Bone marrow (tissue), 2 donors: ENCODE measurements around the gene ARSJ.
"Not testable (repeated sequence)": the region's sequence is repeated elsewhere in the genome, so short reads cannot be mapped to it uniquely, and the experiment has no call there.

Experiments
- DNase-seq, 2 donors: peaks; one replicate each; lab custom pipeline; 2025; lab: John Stamatoyannopoulos, UW

ARSJ gene

GRCh38 chr4:113979148-113979904 is at the start of gene ARSJ:
Gene ARSJ, minus strand, starts transcription at chr4:113979647. Its CDS starts 813 bp downstream, at chr4:113978834.
- no peak for DNase-seq

- DNase-seq: no peak
These were observed 48.6 kb upstream of the ARSJ start for GRCh38 chr4:114028071-114028470.

- DNase-seq: no peak
These were observed 48.1 kb upstream of the ARSJ start for GRCh38 chr4:114027596-114027995.

DNA sequence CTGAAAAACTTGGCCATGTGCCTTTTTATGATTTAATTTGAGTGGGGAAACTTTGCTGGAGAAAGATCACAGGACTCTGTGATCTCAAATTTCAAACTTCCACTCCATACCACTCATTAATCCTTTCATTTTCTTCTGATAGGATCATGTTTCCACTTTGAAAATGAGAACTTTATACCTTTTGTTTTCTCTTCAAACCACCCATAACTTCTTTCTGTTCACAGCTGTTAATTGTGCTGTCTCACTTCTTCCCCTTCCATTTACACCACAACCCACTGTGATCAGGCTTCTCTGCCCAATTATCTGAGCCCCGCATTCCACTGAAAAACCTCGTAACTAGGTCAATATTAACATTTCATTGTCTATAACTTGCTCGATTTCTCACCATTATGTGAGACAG is 47.0 kb upstream of the ARSJ start:
- no peak for DNase-seq

DNA sequence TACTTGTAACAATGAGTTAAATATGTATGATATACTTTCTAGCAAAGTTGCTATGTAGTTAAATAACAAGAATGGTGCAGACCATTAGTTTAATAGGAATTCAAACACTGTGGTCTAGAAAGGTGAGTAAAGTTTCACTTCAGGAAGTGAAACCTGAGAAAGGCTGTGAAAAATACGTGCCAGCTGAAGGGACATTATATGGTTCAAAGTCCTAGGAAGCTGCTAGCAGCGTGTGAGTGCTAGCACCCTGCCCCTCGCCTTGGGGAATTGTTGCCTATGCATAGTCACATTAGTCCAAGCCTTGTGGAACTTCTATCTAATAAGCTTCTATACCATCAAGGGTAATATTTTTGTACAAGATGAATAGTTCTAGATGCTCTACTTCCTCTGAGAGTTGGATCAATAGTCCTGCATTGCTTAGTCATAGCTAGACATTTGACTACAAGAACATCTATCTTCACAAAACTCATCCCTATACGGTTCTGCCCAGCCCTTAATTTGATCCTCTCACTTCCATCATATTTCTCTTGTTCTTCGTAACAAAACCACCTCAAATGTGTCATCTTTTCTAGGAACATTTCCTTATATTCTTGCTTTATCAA is 45.8 kb upstream of the ARSJ start:
- no peak for DNase-seq

- no peak for DNase-seq
These were observed 42.0 kb upstream of the ARSJ start for GRCh38 chr4:114021451-114021850.

GRCh38 chr4:114019969-114020358 is 40.5 kb upstream of the ARSJ start:
- DNase-seq: no peak

DNA sequence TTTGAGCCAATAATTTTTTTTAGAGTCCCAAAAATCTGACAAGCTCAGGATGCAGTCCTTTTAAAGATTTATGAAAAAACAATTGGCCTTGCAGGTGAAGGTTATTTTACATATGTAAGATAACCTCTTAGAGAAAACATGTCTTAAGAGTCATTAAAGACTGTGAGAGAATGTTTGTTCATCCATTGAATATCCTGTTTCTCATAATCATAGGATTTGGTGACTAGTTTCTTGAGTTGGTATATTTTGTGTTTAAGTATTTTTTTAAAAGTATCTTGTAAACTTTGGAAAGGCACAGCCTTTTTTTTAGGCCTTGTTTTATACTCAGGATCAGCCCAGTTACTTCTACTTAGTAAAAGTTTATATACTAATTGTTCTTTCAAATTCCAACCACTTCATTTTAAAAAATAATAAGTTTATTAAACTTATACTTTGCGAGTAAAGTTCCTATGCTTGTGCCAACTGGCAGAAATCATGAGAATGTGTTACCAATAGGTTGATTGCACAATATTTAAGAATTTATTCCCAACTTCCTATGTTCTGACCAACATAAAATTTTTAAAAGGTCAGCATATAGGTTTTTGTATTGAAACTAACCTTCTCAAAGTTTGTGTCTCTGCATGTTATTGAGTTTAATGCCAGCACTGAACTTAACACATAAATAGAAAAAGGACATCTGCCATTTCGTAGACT is 40.0 kb upstream of the ARSJ start:
- no peak for DNase-seq

DNA sequence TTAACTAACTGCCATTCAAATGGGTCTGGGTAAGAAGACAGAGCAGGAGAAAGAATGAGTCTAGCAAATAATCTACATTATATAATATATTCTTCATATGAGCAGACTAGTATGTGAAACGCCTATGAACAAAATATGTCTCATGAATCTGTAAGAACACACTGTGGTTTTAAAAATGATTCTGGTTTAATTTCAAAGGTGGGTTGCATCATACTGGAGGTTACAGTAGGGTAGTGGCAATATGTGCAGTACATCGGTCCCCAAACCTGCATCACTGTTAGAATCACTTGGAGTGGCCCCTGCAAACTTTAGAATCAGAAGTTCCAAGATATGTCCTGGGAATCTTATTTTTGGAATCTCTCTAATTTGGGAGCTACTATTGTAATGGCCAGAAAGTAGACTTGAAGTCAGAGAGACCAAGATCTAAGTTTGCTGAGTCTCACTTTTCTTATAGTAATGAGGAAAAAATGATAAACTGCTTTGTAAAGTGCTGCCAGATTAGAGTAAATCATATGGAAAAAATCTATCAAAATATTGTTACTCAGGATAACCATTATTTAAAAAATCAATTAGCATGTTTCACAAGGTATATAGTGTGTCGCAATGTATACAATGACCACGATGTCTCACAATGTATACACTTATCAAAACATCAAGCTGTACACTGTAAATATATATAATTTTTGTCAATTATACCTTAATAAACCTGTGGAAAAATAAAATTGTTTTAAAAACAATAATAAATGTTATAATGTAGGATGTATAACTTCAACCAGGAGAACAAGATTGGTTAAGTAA is 37.9 kb upstream of the ARSJ start:
- no peak for DNase-seq

- DNase-seq: no peak
These were observed 36.0 kb upstream of the ARSJ start for GRCh38 chr4:114015444-114015899.

GRCh38 chr4:114013201-114013600 is 33.8 kb upstream of the ARSJ start:
- DNase-seq: not testable (repeated sequence)

- DNase-seq: no peak
These were observed 33.3 kb upstream of the ARSJ start for GRCh38 chr4:114012749-114013148.

DNA sequence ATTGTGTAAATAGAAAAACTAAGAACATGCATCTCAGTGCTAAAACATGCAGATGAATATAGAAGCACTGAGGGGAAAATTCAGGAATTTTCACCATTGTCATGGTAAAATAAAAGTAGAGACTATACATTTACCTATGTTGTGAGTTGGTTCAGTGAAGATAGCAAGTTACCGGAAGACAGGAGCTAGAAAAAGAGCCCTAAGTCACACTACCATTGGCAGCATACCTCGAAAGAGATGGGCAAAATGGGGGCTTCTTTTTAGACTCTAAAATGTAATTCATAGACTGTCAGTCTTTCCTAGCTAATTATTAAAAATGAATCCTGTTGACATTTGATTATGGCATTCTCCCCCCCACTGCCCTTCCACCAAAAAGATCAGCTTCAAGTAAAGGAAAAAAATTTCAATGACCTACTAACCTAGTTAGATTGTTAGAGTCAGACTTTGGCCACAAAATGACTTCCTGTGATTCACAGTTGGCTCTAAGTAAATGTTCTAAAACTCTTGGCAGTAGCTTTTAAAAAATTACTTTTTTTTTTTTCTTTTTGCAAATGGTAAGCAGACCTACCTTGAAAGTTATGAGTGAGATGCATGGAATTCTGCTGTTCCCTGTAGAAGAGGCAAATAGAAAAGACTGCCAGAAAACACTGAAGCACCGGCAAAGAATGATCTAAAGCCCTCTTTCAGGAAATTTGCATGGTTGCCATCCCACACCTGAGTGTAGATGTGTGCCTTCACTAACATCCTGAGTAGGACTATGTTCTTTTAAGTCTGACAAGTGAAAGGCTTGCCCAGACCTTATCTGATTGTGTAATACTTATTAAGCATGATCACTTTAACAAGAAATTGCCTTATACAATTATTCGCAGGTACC is 26.4 kb upstream of the ARSJ start:
- no peak for DNase-seq

DNA sequence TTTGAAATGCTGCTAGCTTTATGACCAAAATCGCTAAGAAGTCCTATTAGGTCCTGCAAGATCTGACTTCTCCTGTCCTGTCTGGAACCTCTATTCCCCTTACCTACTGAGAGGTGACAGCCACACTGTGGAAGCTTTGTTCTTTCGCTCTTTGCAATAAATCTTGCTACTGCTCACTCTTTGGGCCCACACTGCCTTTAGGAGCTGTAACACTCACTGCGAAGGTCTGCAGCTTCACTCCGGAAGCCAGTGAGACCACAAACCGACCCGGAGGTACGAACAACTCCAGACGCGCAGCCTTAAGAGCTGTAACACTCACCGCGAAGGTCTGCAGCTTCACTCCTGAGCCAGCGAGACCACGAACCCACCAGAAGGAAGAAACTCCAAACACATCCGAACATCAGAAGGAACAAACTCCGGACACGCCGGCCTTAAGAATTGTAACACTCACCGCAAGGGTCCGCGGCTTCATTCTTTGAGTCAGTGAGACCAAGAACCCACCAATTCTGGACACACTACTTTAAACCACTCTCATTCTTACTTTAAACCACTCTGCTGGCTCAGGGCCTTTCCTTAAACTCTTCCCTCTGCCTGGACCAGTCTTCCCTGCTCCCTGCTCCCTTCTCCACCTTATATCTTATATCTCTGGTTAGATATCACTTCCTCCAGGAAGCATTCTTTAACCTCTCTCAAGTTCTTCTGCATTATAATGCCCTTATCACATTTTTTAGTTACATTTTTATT is 25.2 kb upstream of the ARSJ start:
- DNase-seq: not testable (repeated sequence)

- DNase-seq: no peak
These were observed 19.1 kb upstream of the ARSJ start for GRCh38 chr4:113998531-113998930.

GRCh38 chr4:113998079-113998478 is 18.6 kb upstream of the ARSJ start:
- no peak for DNase-seq

DNA sequence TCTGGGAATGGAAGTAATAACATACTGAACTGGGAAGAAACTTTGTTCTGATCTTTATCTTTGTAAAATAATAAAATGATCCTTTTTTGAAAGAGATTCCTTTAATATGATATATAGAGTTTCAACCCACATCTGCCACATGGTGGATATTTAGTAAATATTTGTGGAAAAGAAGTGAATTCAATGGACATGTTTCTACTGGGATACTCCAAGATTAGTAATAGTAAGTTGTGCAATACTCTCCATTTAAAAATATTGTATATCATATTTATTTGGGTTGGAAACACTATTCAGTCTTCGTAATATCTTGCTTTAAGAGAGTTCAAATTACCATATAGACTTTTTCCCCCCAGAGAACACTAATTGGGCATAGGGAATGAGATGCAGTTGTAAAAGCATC is 17.8 kb upstream of the ARSJ start:
- DNase-seq: no peak

- no peak for DNase-seq
These were observed 17.2 kb upstream of the ARSJ start for GRCh38 chr4:113996599-113997177.

GRCh38 chr4:113993887-113994286 is 14.4 kb upstream of the ARSJ start:
- no peak for DNase-seq

DNA sequence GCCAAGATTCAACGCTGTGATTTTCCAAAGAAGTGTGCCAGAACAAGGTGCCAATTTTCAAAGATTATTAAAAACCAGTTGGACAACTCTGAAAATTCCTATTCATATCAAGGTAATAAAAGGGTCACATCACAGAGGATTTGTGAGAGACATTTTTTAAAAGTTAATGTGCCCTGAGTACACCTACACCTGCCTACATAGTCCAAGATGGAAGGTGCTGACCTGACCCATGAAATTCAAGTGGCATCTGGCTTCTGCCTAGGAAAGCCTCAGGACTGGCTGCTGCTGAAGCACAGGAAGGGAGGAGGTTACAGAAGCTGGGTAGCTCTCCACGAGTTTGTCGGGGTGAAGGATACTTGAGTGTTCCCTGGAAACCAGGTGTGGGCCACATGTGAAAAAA is 11.4 kb upstream of the ARSJ start:
- no peak for DNase-seq
